Activated CD8-positive, alpha-beta memory T cell treated with anti-CD3 and anti-CD28 coated beads, Interleukin-2, amount 50 U/mL, for 24 hours (primary cell): ENCODE results near the gene PRB3.

Source experiments
- DNase-seq: peaks from one replicate; pipeline ENCODE4 v3.0.0-alpha.2; 2020; ENCODE audit errors: extremely low read depth

The PRB3 gene

GRCh38 chr12:11269607-11270006, at the start of gene PRB3:
PRB3 (minus strand) TSS chr12:11269707; CDS start chr12:11269669, 38 bp downstream.
- DNase-seq = no peak

GRCh38 chr12:11310336-11310735, 40.8 kb upstream of the PRB3 start, which contains the start of gene PRB4:
PRB4 (minus strand) TSS chr12:11310436; CDS start chr12:11310398, 38 bp downstream.
- DNase-seq = no peak

- no peak for DNase-seq
These were observed 37.6 kb upstream of the PRB3 start for GRCh38 chr12:11307143-11307542.

- no peak for DNase-seq
These were observed 3.9 kb upstream of the PRB3 start for GRCh38 chr12:11273449-11273848.

GRCh38 chr12:11264501-11264900, 5.0 kb downstream of the PRB3 start:
- no peak for DNase-seq

GRCh38 chr12:11246489-11246888, 23.0 kb downstream of the PRB3 start:
- no peak for DNase-seq

GRCh38 chr12:11242656-11243055, 26.9 kb downstream of the PRB3 start:
- DNase-seq = no peak

- no peak for DNase-seq
These were observed 29.1 kb downstream of the PRB3 start for GRCh38 chr12:11240348-11240930.

GRCh38 chr12:11238275-11238674, 31.2 kb downstream of the PRB3 start:
- no peak for DNase-seq

- DNase-seq = no peak
These were observed 36.0 kb downstream of the PRB3 start for GRCh38 chr12:11233532-11233931.

- no peak for DNase-seq
These were observed 41.1 kb downstream of the PRB3 start for GRCh38 chr12:11228296-11228879.

GRCh38 chr12:11227373-11227772, 42.1 kb downstream of the PRB3 start:
- no peak for DNase-seq
